Neural cell (in vitro differentiated cells): ENCODE measurements around the gene FBXO11. TPM values are rescaled to one million over a fixed set of nuclear protein-coding genes. Genes with fewer than 3 reads are reported as not detected.

ENCODE experiments used
- H2AFZ ChIP-seq: fragments of 200-600, 300-800 bp; sonication (generic), shearing (Covaris generic); 2 replicates; pipeline ENCODE4 v1.6.0; 2014; ENCODE audit warnings: low read depth, mild to moderate bottlenecking, antibody characterized with exemption, low read length, moderate library complexity
- H3F3A ChIP-seq: fragments of 200-600 bp; shearing (Covaris generic); 2 replicates; pipeline ENCODE4 v1.6.1; 2016; ENCODE audit warnings: mild to moderate bottlenecking, moderate library complexity, mixed read lengths, antibody characterized with exemption, low read length; ENCODE audit not compliant: insufficient read depth, poor library complexity, severe bottlenecking
- H3K27ac ChIP-seq: fragments of 200-600, 300-800 bp; sonication (generic), shearing (Covaris generic); 2 replicates; pipeline ENCODE4 v1.5.1; 2014; ENCODE audit warnings: mild to moderate bottlenecking, low read length, moderate library complexity
- H3K27me3 ChIP-seq: fragments of 300-800, 200-600 bp; sonication (generic), shearing (Covaris generic); 2 replicates; pipeline ENCODE4 v1.6.0; 2014; ENCODE audit warnings: mild to moderate bottlenecking, low read depth, low read length, moderate library complexity; ENCODE audit not compliant: insufficient read depth
- H3K36me3 ChIP-seq: fragments of 300-800, 200-600 bp; sonication (generic), shearing (Covaris generic); 2 replicates; pipeline ENCODE4 v1.5.1; 2014; ENCODE audit warnings: mild to moderate bottlenecking, antibody characterized with exemption, low read length, moderate library complexity; ENCODE audit not compliant: insufficient read depth
- H3K4me2 ChIP-seq: fragments of 300-800, 200-600 bp; sonication (generic), shearing (Covaris generic); 2 replicates; pipeline ENCODE4 v1.6.0; 2014; ENCODE audit warnings: mild to moderate bottlenecking, low read length
- H3K4me3 ChIP-seq: fragments of 300-800, 200-600 bp; sonication (generic), shearing (Covaris generic); 2 replicates; pipeline ENCODE4 v1.5.1; 2014; ENCODE audit warnings: mild to moderate bottlenecking, low read length, moderate library complexity
- H3K79me2 ChIP-seq: fragments of 200-600 bp; shearing (Covaris generic); replicated peaks from 2 replicates; pipeline ENCODE4 v1.6.0; 2014; ENCODE audit warnings: mild to moderate bottlenecking, low read length, moderate library complexity; ENCODE audit not compliant: insufficient read depth
- H3K9ac ChIP-seq: fragments of 300-800, 200-600 bp; sonication (generic), shearing (Covaris generic); 2 replicates; pipeline ENCODE4 v1.6.1; 2016; ENCODE audit warnings: mild to moderate bottlenecking, low read length, mixed read lengths
- H3K9me2 ChIP-seq: fragments of 200-600 bp; shearing (Covaris generic); 2 replicates; pipeline ENCODE4 v1.6.1; 2016; ENCODE audit warnings: mild to moderate bottlenecking, low read length, mixed read lengths; ENCODE audit not compliant: insufficient read depth
- H3K9me3 ChIP-seq: fragments of 200-600, 300-800 bp; sonication (generic), shearing (Covaris generic); 2 replicates; pipeline ENCODE4 v1.6.1; 2016; ENCODE audit warnings: mild to moderate bottlenecking, mixed run types, low read length, moderate library complexity, mixed read lengths
- H4K20me1 ChIP-seq: fragments of 200-600 bp; shearing (Covaris generic); 2 replicates; pipeline ENCODE4 v1.6.1; 2016; ENCODE audit warnings: mild to moderate bottlenecking, mixed run types; ENCODE audit not compliant: insufficient read depth
- CTCF ChIP-seq: fragments of 450-650 bp; IDR thresholded peaks from 2 replicates; pipeline ENCODE4 v1.5.1; 2014; ENCODE audit warnings: antibody characterized with exemption, mild to moderate bottlenecking, moderate library complexity; ENCODE audit not compliant: poor library complexity, severe bottlenecking
- EP300 ChIP-seq: fragments of 450-650 bp; conservative IDR thresholded peaks from 2 replicates; pipeline ENCODE4 v1.6.1; 2014; ENCODE audit warnings: antibody characterized with exemption, mild to moderate bottlenecking, moderate library complexity; ENCODE audit not compliant: poor library complexity, severe bottlenecking
- EZH2 ChIP-seq: fragments of 200-600, 300-800 bp; shearing (Covaris generic), sonication (generic); IDR thresholded peaks from 2 replicates; pipeline ENCODE4 v1.6.1; 2014; ENCODE audit warnings: antibody characterized with exemption, low read length, borderline replicate concordance, mild to moderate bottlenecking; ENCODE audit not compliant: insufficient read depth, poor library complexity, severe bottlenecking
- MXI1 ChIP-seq: fragments of 450-650 bp; conservative IDR thresholded peaks from 2 replicates; pipeline ENCODE4 v1.6.1; 2014; ENCODE audit warnings: antibody characterized with exemption, mild to moderate bottlenecking; ENCODE audit not compliant: poor library complexity, severe bottlenecking
- POLR2AphosphoS5 ChIP-seq: IDR thresholded peaks from 2 replicates; pipeline ENCODE4 v1.6.1; 2012
- RAD21 ChIP-seq: fragments of 450-650 bp; conservative IDR thresholded peaks from 2 replicates; pipeline ENCODE4 v1.6.1; 2014; ENCODE audit warnings: antibody characterized with exemption, mild to moderate bottlenecking, moderate library complexity
- REST ChIP-seq: IDR thresholded peaks from 2 replicates; pipeline ENCODE4 v1.6.1; 2012; ENCODE audit warnings: borderline replicate concordance
- SMC3 ChIP-seq: fragments of 450-650 bp; conservative IDR thresholded peaks from 2 replicates; pipeline ENCODE4 v1.6.1; 2014; ENCODE audit warnings: antibody characterized with exemption, mild to moderate bottlenecking, moderate library complexity; ENCODE audit not compliant: poor library complexity
- TAF1 ChIP-seq: IDR thresholded peaks from 2 replicates; pipeline ENCODE4 v1.6.1; 2012; ENCODE audit warnings: low read depth
- polyA plus RNA-seq: library from polyadenylated mRNA; depleted of rRNA; stranded (reverse); fragments of >200 nt; gene quantifications from 2 replicates; pipeline ENCODE4 v1.2.3, GENCODE V29; 2014

The FBXO11 gene
- polyA plus RNA-seq, 1 donor from 2014 or later, result 132 TPM

- H3K4me2 ChIP-seq, result no peak overlapping the region
- no peak overlapping the region for H3K4me3 ChIP-seq
- no peaks in the 10 kb centered on the region for H3K9me2 ChIP-seq
- H3K27ac ChIP-seq, result no peak overlapping the region
- no peak overlapping the region for H3K9ac ChIP-seq
- TF ChIP-seq CTCF (no peak), REST (no peak), EZH2 (no peak), POLR2AphosphoS5 (no peak), TAF1 (no peak), MXI1 (no peak), EP300 (no peak)
- no peaks in the 10 kb centered on the region for H3K27me3 ChIP-seq
- no peaks in the 10 kb centered on the region for H3K79me2 ChIP-seq
- no peaks in the 10 kb centered on the region for H4K20me1 ChIP-seq
- no peaks in the 10 kb centered on the region for H3K9me3 ChIP-seq
- H3K36me3 ChIP-seq, result peaks cover 18% of the 10 kb centered on the region
- H3F3A ChIP-seq, result no peaks in the 10 kb centered on the region
- no peak overlapping the region for H2AFZ ChIP-seq
These were observed 83.8 kb downstream of the FBXO11 start for GRCh38 chr2:47822518-47822917.

GRCh38 chr2:47819834-47820233, 86.5 kb downstream of the FBXO11 start:
- no peak for TF ChIP-seq MXI1
- TF ChIP-seq CTCF, result no peak
- no peak for TF ChIP-seq REST
- no peak for TF ChIP-seq EP300
- no peak for TF ChIP-seq SMC3
- no peak for TF ChIP-seq TAF1
- no peak for TF ChIP-seq EZH2
- TF ChIP-seq POLR2AphosphoS5, result no peak
- TF ChIP-seq RAD21, result no peak
- Histone ChIP-seq H3F3A (no peaks in the 10 kb centered on the region), H3K27ac (no peak overlapping the region), H3K27me3 (no peaks in the 10 kb centered on the region), H4K20me1 (no peaks in the 10 kb centered on the region), H3K36me3 (peaks cover 10% of the 10 kb centered on the region), H3K9me3 (no peaks in the 10 kb centered on the region), H2AFZ (no peak overlapping the region), H3K9ac (no peak overlapping the region), H3K79me2 (no peaks in the 10 kb centered on the region), H3K4me2 (no peak overlapping the region), H3K9me2 (no peaks in the 10 kb centered on the region), H3K4me3 (no peak overlapping the region)
